ENCODE data around the gene IGSF11. TPM values are rescaled to one million over a fixed set of nuclear protein-coding genes. Genes with fewer than 3 reads are reported as not detected.

The IGSF11 gene
- total RNA-seq, 1 experiment from 2014 or later: 0.66 TPM

DNA sequence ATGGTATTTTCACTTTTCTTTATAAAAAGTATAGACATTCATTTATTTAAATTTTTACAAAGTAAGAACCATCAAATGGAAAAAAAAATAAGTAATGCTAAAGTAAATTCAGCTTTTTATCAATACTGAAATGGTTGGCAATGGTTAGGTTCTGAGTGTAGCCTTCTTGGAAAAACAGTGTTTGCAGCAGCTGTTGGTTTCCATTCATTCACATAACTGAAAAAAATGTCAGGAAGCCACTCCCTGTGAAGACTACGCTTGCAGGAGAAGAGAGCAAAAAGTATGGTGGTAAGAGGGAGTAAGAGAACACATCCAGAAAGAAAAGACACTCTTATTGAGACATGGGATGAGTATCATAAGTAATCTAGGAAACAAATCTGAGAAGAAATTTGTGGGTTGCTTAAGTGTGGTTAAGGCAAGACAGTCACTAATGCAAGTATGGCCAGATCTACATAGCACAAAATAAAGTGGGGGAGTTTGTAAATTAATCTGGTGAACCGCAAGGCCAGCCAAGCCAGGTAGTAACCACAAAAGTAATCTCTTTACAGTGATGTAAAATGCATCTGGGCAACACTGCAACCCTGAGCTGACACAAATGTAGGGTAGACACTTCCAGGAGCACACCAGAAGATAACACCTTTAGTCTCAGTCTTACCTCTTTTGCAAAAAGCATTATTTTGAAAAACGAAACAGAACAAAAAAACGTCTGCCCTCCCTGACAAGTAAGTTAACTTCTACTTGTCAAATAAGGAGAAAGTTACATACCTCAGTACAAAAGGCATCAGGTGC, 133.7 kb downstream of the IGSF11 start:
- no peaks in the 10 kb centered on the region for H4K20me1 ChIP-seq (ENCODE audit: low read length)
- no peaks in the 10 kb centered on the region for H3K9me3 ChIP-seq (ENCODE audit: low read length)
- H2AFZ ChIP-seq (ENCODE audit: low read length): no peak overlapping the region
- DNase-seq (no peak), ATAC-seq (no peak)
- POLR2A ChIA-PET (ENCODE audit: unreplicated experiment): no interaction called here
- no peak overlapping the region for H3K4me2 ChIP-seq (ENCODE audit: low read length)
- no peak overlapping the region for H3K4me3 ChIP-seq (ENCODE audit: low read length)
- BruUV-seq (replicated peaks): no TSS peak
- TF ChIP-seq EZH2 (IDR thresholded peaks at IDR 0.05; ENCODE audit: low read length, unreplicated experiment) (no peak), EZH2phosphoT487 (IDR thresholded peaks at IDR 0.05; ENCODE audit: borderline replicate concordance, low read length) (no peak)
- TF ChIP-seq, protein P1, sequence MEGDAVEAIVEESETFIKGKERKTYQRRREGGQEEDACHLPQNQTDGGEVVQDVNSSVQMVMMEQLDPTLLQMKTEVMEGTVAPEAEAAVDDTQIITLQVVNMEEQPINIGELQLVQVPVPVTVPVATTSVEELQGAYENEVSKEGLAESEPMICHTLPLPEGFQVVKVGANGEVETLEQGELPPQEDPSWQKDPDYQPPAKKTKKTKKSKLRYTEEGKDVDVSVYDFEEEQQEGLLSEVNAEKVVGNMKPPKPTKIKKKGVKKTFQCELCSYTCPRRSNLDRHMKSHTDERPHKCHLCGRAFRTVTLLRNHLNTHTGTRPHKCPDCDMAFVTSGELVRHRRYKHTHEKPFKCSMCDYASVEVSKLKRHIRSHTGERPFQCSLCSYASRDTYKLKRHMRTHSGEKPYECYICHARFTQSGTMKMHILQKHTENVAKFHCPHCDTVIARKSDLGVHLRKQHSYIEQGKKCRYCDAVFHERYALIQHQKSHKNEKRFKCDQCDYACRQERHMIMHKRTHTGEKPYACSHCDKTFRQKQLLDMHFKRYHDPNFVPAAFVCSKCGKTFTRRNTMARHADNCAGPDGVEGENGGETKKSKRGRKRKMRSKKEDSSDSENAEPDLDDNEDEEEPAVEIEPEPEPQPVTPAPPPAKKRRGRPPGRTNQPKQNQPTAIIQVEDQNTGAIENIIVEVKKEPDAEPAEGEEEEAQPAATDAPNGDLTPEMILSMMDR (conservative IDR thresholded peaks at IDR 0.05; ENCODE audit: low read depth, low read length): no peak
- H3K36me3 ChIP-seq (ENCODE audit: low read depth, low read length): no peaks in the 10 kb centered on the region
- H3K79me2 ChIP-seq (ENCODE audit: low read length): no peaks in the 10 kb centered on the region
- no peaks in the 10 kb centered on the region for H3K4me1 ChIP-seq (ENCODE audit: insufficient read depth, low read length)
- no peak overlapping the region for H3K27ac ChIP-seq (ENCODE audit: low read length)
- CTCF ChIA-PET: no interaction called here
- intact Hi-C loops (cut with micrococcal nuclease): no loop called here
- H3K9me2 ChIP-seq (replicated peaks; ENCODE audit: low read length): no peaks in the 10 kb centered on the region
- H3K9ac ChIP-seq (ENCODE audit: low read length): no peak overlapping the region
- peaks cover 70% of the 10 kb centered on the region for H3K27me3 ChIP-seq (ENCODE audit: low read length)
- H3F3A ChIP-seq (ENCODE audit: low read length, unreplicated experiment): no peaks in the 10 kb centered on the region

DNA sequence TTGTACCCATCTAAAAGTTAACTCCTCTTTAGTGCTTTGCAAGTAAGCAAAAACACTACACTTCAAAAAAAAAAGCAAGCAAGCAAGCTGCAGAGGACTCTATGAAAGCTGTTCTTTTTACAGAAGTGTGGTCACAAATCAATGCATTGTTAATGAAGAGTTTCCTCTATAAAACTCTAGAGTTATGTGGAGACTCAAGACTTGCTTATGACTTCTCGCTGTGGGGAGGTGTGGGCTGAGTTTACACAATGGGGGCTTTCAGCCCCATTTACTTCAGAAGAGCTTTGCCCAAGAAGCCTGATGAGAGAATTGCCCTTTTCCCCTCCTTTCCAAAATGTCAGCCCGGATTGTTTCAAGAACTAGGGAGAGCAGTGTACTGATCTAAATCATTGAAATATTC, 144.4 kb downstream of the IGSF11 start:
- no peaks in the 10 kb centered on the region for H4K20me1 ChIP-seq (ENCODE audit: low read length)
- no peak overlapping the region for H3K4me3 ChIP-seq (ENCODE audit: low read length)
- no peaks in the 10 kb centered on the region for H3K79me2 ChIP-seq (ENCODE audit: low read length)
- intact Hi-C loops (cut with micrococcal nuclease): no loop called here
- POLR2A ChIA-PET (ENCODE audit: unreplicated experiment): interaction anchor here (0.6 kb wide), 1 partner anchor 509 kb away, joined by 6 read pairs; no protein-coding TSS in a partner anchor
- no peaks in the 10 kb centered on the region for H3K4me1 ChIP-seq (ENCODE audit: insufficient read depth, low read length)
- no peak overlapping the region for H3K27ac ChIP-seq (ENCODE audit: low read length)
- ATAC-seq (no peak), DNase-seq (no peak)
- CTCF ChIA-PET: no interaction called here
- H3K27me3 ChIP-seq (ENCODE audit: low read length): peaks cover 76% of the 10 kb centered on the region
- H3K9me2 ChIP-seq (replicated peaks; ENCODE audit: low read length): no peaks in the 10 kb centered on the region
- no peaks in the 10 kb centered on the region for H3F3A ChIP-seq (ENCODE audit: low read length, unreplicated experiment)
- no peak overlapping the region for H3K9ac ChIP-seq (ENCODE audit: low read length)
- no peaks in the 10 kb centered on the region for H3K9me3 ChIP-seq (ENCODE audit: low read length)
- TF ChIP-seq, protein P1 (conservative IDR thresholded peaks at IDR 0.05; ENCODE audit: low read depth, low read length): no peak
- TF ChIP-seq EZH2 (IDR thresholded peaks at IDR 0.05; ENCODE audit: low read length, unreplicated experiment): no peak
- no peak for TF ChIP-seq EZH2phosphoT487 (IDR thresholded peaks at IDR 0.05; ENCODE audit: borderline replicate concordance, low read length)
- H3K36me3 ChIP-seq (ENCODE audit: low read depth, low read length): no peaks in the 10 kb centered on the region
- no peak overlapping the region for H2AFZ ChIP-seq (ENCODE audit: low read length)
- no peak overlapping the region for H3K4me2 ChIP-seq (ENCODE audit: low read length)
- no TSS peak for BruUV-seq (replicated peaks)

DNA sequence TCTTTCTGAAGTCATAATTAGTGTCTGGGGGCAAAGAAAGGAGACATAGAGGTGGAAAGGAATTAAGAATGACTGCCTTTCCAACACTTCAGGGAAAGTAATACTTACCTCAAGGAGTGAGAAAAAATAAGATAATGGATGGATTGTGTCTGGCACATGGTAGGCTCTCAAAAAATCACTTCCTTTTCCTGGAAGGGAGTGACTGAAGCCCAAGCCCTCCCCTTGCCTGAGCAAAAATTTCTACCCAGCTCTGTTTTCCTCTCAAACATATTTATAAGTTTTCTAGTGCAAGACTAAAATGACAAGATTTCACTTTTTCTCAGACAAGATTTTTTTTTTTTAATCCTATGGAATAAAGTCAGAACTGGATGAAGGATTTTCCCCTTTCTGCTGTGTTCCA, 145.0 kb downstream of the IGSF11 start:
- H3K4me1 ChIP-seq (ENCODE audit: insufficient read depth, low read length): no peaks in the 10 kb centered on the region
- no peak overlapping the region for H3K4me2 ChIP-seq (ENCODE audit: low read length)
- no peak for DNase-seq
- H4K20me1 ChIP-seq (ENCODE audit: low read length): no peaks in the 10 kb centered on the region
- H2AFZ ChIP-seq (ENCODE audit: low read length): no peak overlapping the region
- H3K27me3 ChIP-seq (ENCODE audit: low read length): peaks cover 72% of the 10 kb centered on the region
- TF ChIP-seq EZH2phosphoT487 (IDR thresholded peaks at IDR 0.05; ENCODE audit: borderline replicate concordance, low read length): no peak
- no peak for TF ChIP-seq EZH2 (IDR thresholded peaks at IDR 0.05; ENCODE audit: low read length, unreplicated experiment)
- TF ChIP-seq, protein P1 (conservative IDR thresholded peaks at IDR 0.05; ENCODE audit: low read depth, low read length): no peak
- H3K79me2 ChIP-seq (ENCODE audit: low read length): no peaks in the 10 kb centered on the region
- no peaks in the 10 kb centered on the region for H3F3A ChIP-seq (ENCODE audit: low read length, unreplicated experiment)
- no peak for ATAC-seq
- H3K27ac ChIP-seq (ENCODE audit: low read length): no peak overlapping the region
- no peaks in the 10 kb centered on the region for H3K9me2 ChIP-seq (replicated peaks; ENCODE audit: low read length)
- POLR2A ChIA-PET (ENCODE audit: unreplicated experiment): interaction anchor here (0.6 kb wide), 1 partner anchor 204 kb away, joined by 4 read pairs; no protein-coding TSS in a partner anchor
- no peaks in the 10 kb centered on the region for H3K36me3 ChIP-seq (ENCODE audit: low read depth, low read length)
- H3K9ac ChIP-seq (ENCODE audit: low read length): no peak overlapping the region
- no peak overlapping the region for H3K4me3 ChIP-seq (ENCODE audit: low read length)
- BruUV-seq (replicated peaks): no TSS peak
- intact Hi-C loops (cut with micrococcal nuclease): no loop called here
- H3K9me3 ChIP-seq (ENCODE audit: low read length): no peaks in the 10 kb centered on the region
- CTCF ChIA-PET: no interaction called here
